Smooth muscle cell of the brain vasculature (primary cell): ENCODE data around the gene DDX46.
"Not testable (repeated sequence)": the region's sequence is repeated elsewhere in the genome, so short reads cannot be mapped to it uniquely, and the experiment has no call there.

Source experiments
- DNase-seq: peaks from one replicate; pipeline ENCODE4 v3.0.0-alpha.2; 2012; ENCODE audit warnings: low read depth, low spot score

Gene DDX46

GRCh38 chr5:134845335-134845851 is 86.8 kb downstream of the DDX46 start:
- no peak for DNase-seq

DNA sequence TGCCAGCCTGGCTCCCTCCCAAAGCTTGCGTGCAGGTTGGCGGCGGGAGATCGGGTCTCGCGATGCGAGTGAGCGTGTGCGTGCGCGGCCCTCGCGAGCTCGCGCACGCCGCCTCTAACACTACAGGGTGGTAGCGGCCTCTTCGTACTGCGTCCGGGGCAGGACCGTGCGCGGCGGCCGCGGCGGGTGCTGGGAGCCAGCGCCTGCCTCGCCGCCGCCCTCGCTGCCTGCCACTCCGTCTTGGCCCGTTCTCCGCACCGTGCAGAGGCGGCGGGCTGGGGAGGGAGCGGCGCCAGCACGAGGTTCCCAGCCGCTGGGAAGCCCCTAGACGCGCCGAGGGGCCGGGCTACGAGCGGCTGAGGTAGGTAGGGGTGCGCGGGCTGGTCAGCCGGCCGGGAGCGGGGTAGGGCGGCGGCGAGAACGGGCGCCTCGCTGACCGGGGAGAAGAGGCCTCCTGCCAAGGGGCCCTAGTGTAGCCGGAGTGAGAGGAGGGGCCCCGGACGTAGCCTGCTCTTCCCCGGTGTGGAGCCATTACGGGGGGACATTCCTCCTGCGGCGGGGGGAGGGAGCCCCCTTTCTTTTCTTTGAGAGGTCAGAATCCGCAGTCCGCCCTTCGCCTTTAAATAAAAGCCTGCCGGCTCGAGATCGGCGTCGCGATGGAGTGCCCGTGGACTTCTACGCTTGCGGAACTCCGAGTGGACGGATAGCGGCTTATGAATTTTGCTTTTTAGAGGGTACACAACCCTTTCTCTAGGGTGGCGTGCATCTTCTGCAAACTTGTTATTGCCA is 87.5 kb downstream of the DDX46 start, which contains the start of gene C5orf24:
Gene C5orf24, plus strand, starts transcription at position 117 of the 789 bp plus-strand sequence. CDS start 8,933 bp downstream, outside the sequence.
- peak; percentile 95 for DNase-seq

GRCh38 chr5:134846641-134846960 is 88.0 kb downstream of the DDX46 start:
- DNase-seq, result no peak

- DNase-seq, result not testable (repeated sequence)
These were observed 90.9 kb downstream of the DDX46 start for GRCh38 chr5:134849434-134849933.

GRCh38 chr5:134851307-134851923 is 92.8 kb downstream of the DDX46 start:
- no peak for DNase-seq

DNA sequence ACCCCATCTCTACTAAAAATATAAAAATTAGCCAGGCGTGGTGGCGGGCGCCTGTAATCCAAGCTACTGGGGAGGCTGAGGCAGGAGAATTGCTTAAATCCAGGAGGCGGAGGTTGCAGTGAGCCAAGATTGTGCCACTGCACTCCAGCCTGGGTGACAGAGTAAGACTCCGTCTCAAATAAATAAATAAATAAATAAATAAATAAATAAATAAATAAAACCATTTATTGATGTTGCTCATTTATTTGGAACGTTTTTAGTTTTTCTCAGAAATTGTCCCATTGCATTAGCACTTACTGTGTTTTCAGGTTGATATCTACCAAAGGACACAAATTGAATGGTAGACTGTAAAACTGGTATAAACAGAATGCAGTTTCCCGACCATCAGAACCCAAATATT is 97.9 kb downstream of the DDX46 start:
- DNase-seq, result not testable (repeated sequence)

DNA sequence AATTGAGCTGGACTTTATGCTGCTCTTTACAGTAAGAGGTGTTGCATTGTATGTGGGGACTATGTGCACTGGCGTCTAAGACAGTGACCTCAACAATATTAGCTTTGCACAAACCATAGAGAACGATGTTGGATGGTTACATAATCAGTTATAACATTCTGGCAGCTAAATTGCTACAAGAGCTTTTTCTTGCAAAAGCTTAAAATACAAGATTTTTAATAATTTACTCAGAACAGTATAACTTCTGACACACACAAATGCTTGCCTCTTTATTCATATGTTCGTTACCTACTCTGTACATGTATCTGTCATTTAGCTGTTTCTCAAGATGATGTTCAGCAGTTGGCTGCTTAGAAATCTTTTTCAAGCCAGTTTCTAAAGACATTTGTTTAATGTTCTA is 98.8 kb downstream of the DDX46 start:
- DNase-seq, result no peak

GRCh38 chr5:134864707-134865106 is 106.1 kb downstream of the DDX46 start:
- DNase-seq, result no peak

DNA sequence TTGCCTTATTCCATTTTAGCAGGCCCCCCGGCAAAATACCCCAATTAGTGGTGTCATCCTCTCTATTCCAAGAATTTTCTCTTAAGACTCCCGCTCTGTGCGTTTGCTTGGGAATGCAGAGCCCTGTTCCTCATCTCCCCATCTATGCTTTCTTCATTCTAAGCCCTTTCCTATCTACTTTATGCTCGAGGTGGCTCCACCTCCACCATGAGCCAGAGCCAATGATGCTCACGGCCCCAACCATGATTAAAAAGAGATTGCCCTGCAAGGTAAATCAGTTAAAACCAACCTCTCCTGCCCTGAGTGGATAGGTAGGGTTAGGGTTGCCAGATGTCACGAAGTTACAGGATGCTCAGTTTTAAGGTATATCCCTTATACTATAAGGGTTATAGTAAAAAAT is 114.9 kb downstream of the DDX46 start:
- DNase-seq, result no peak

GRCh38 chr5:134873987-134874830 is 115.6 kb downstream of the DDX46 start, which contains the start of gene TXNDC15:
TSS of gene TXNDC15 (plus strand) at chr5:134874371. CDS start at chr5:134874428, 57 bp downstream.
- DNase-seq, result peak; percentile 57

- DNase-seq, result peak; percentile 82
These were observed 116.5 kb downstream of the DDX46 start for GRCh38 chr5:134874831-134875655.

DNA sequence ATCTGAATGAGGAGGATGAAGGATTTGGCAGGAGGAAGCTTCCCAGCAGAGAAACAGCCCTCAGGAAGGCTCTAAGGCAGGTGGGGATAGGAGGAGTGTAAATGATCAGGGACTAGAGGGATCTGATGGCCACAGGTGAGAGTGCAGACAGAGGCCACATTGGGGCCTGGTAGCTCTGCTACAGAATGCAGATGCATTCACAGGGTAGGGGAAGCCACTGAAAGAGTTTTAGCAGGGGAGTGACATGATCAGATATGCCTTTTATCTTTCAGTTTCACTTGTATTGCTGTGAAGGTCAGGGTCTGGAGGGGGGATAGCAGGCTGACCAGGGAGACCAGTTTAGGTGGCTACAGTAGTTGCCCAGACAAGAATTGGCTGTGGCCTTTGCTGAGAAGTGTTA is 118.6 kb downstream of the DDX46 start:
- DNase-seq, result no peak

DNA sequence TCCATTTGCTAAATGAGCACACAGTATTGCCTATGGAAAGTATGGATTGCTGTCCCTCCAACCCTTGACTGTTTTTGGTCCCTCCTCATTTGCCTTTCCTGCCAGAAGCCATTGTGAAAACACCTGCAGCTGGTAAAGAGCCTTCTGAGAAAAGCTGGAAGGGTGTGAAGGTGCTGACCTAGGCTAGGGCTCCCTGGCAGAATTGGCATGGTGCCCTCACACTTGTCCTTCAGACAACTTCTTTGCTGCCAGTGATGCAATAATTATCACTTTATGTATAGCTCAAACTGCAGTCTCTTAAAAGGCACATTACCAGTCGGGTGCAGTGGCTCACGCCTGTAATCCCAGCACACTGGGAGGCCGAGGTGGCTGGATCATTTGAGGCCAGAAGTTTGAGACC is 119.8 kb downstream of the DDX46 start:
- DNase-seq, result no peak

- no peak for DNase-seq
These were observed 120.9 kb downstream of the DDX46 start for GRCh38 chr5:134879456-134879855.
